ENCODE data around the gene SREBF2. TPM values are rescaled to one million over a fixed set of nuclear protein-coding genes. Genes with fewer than 3 reads are reported as not detected.
"Not testable (repeated sequence)": the region's sequence is repeated elsewhere in the genome, so short reads cannot be mapped to it uniquely, and the experiment has no call there.

SREBF2 gene
- polyA plus RNA-seq, 1 donor from 2014 or later: 73.0 TPM

GRCh38 chr22:41863472-41863871 is 30.6 kb downstream of the SREBF2 start:
- Histone ChIP-seq H3K36me3 (ENCODE audit: insufficient read depth, low read length) (no peaks in the 10 kb centered on the region), H4K20me1 (ENCODE audit: insufficient read depth) (peaks cover 6% of the 10 kb centered on the region), H3K27ac (ENCODE audit: low read length) (no peak overlapping the region), H3K27me3 (ENCODE audit: insufficient read depth, low read depth, low read length) (no peaks in the 10 kb centered on the region), H3K4me3 (ENCODE audit: low read length) (no peak overlapping the region), H2AFZ (ENCODE audit: low read depth, low read length) (no peak overlapping the region), H3K4me2 (ENCODE audit: low read length) (no peak overlapping the region), H3K79me2 (replicated peaks; ENCODE audit: insufficient read depth, low read length) (peaks cover 65% of the 10 kb centered on the region), H3K9me3 (ENCODE audit: low read length) (no peaks in the 10 kb centered on the region), H3K9me2 (ENCODE audit: insufficient read depth, low read length) (no peaks in the 10 kb centered on the region), H3F3A (ENCODE audit: insufficient read depth, low read length, poor library complexity, severe bottlenecking) (no peaks in the 10 kb centered on the region), H3K9ac (ENCODE audit: low read length) (no peak overlapping the region)
- TF ChIP-seq CTCF (IDR thresholded peaks at IDR 0.05; ENCODE audit: poor library complexity, severe bottlenecking) (no peak), MXI1 (conservative IDR thresholded peaks at IDR 0.05; ENCODE audit: poor library complexity, severe bottlenecking) (no peak), TAF1 (IDR thresholded peaks at IDR 0.05; ENCODE audit: low read depth) (no peak), EZH2 (IDR thresholded peaks at IDR 0.05; ENCODE audit: borderline replicate concordance, insufficient read depth, low read length, poor library complexity, severe bottlenecking) (no peak), REST (IDR thresholded peaks at IDR 0.05; ENCODE audit: borderline replicate concordance) (no peak), POLR2AphosphoS5 (IDR thresholded peaks at IDR 0.05) (no peak), RAD21 (conservative IDR thresholded peaks at IDR 0.05) (no peak), SMC3 (conservative IDR thresholded peaks at IDR 0.05; ENCODE audit: poor library complexity) (no peak), EP300 (conservative IDR thresholded peaks at IDR 0.05; ENCODE audit: poor library complexity, severe bottlenecking) (no peak)

- H4K20me1 ChIP-seq (ENCODE audit: insufficient read depth): no peaks in the 10 kb centered on the region
- H3K27ac ChIP-seq (ENCODE audit: low read length): no peak overlapping the region
- no peaks in the 10 kb centered on the region for H3K9me2 ChIP-seq (ENCODE audit: insufficient read depth, low read length)
- H3K36me3 ChIP-seq (ENCODE audit: insufficient read depth, low read length): no peaks in the 10 kb centered on the region
- H3K9ac ChIP-seq (ENCODE audit: low read length): no peak overlapping the region
- TF ChIP-seq TAF1 (IDR thresholded peaks at IDR 0.05; ENCODE audit: low read depth): no peak
- TF ChIP-seq RAD21 (conservative IDR thresholded peaks at IDR 0.05): no peak
- no peak for TF ChIP-seq EP300 (conservative IDR thresholded peaks at IDR 0.05; ENCODE audit: poor library complexity, severe bottlenecking)
- no peak for TF ChIP-seq REST (IDR thresholded peaks at IDR 0.05; ENCODE audit: borderline replicate concordance)
- TF ChIP-seq EZH2 (IDR thresholded peaks at IDR 0.05; ENCODE audit: borderline replicate concordance, insufficient read depth, low read length, poor library complexity, severe bottlenecking): no peak
- TF ChIP-seq MXI1 (conservative IDR thresholded peaks at IDR 0.05; ENCODE audit: poor library complexity, severe bottlenecking): no peak
- no peak for TF ChIP-seq CTCF (IDR thresholded peaks at IDR 0.05; ENCODE audit: poor library complexity, severe bottlenecking)
- TF ChIP-seq SMC3 (conservative IDR thresholded peaks at IDR 0.05; ENCODE audit: poor library complexity): no peak
- no peak for TF ChIP-seq POLR2AphosphoS5 (IDR thresholded peaks at IDR 0.05)
- H3K4me3 ChIP-seq (ENCODE audit: low read length): no peak overlapping the region
- no peaks in the 10 kb centered on the region for H3K27me3 ChIP-seq (ENCODE audit: insufficient read depth, low read depth, low read length)
- H3K79me2 ChIP-seq (replicated peaks; ENCODE audit: insufficient read depth, low read length): peaks cover 25% of the 10 kb centered on the region
- no peak overlapping the region for H2AFZ ChIP-seq (ENCODE audit: low read depth, low read length)
- H3F3A ChIP-seq (ENCODE audit: insufficient read depth, low read length, poor library complexity, severe bottlenecking): no peaks in the 10 kb centered on the region
- no peak overlapping the region for H3K4me2 ChIP-seq (ENCODE audit: low read length)
- no peaks in the 10 kb centered on the region for H3K9me3 ChIP-seq (ENCODE audit: low read length)
Measured at GRCh38 chr22:41868556-41868955, 35.7 kb downstream of the SREBF2 start.

- not testable (repeated sequence) for H3F3A ChIP-seq (ENCODE audit: insufficient read depth, low read length, poor library complexity, severe bottlenecking); H3K9me3 ChIP-seq (ENCODE audit: low read length); H2AFZ ChIP-seq (ENCODE audit: low read depth, low read length); H3K27me3 ChIP-seq (ENCODE audit: insufficient read depth, low read depth, low read length); H3K9me2 ChIP-seq (ENCODE audit: insufficient read depth, low read length); H3K4me2 ChIP-seq (ENCODE audit: low read length); H3K4me3 ChIP-seq (ENCODE audit: low read length); H3K9ac ChIP-seq (ENCODE audit: low read length); H4K20me1 ChIP-seq (ENCODE audit: insufficient read depth); H3K36me3 ChIP-seq (ENCODE audit: insufficient read depth, low read length); H3K27ac ChIP-seq (ENCODE audit: low read length)
- H3K79me2 ChIP-seq (replicated peaks; ENCODE audit: insufficient read depth, low read length): peaks cover 16% of the 10 kb centered on the region
Measured at GRCh38 chr22:41870081-41870480, 37.2 kb downstream of the SREBF2 start.
